ENCODE measurements around the gene FAM81A. TPM values are rescaled to one million over a fixed set of nuclear protein-coding genes. Genes with fewer than 3 reads are reported as not detected.
A peak's percentile ranks its signal among the peaks of the same experiment; 100 is the strongest.

FAM81A gene
- total and polyA plus RNA-seq, 9 of the 15 experiments (the other 6 are each of a cell fraction or from before 2014, with no cell fraction given): not detected

- 0 out of 2 replicates have a peak, but pooled peaks cover 4% of the 10 kb centered on the region for H4K20me1 ChIP-seq (replicated peaks; ENCODE audit: control insufficient read depth, insufficient read depth, low read length)
- POLR2A ChIA-PET: interaction anchor here (0.6 kb wide), 1 partner anchor 428 kb away, joined by 3 read pairs; no protein-coding TSS in a partner anchor
- no TSS peak for BruUV-seq (replicated peaks)
- ATAC-seq (no peak), DNase-seq (ENCODE audit: extremely low read depth in 1 of 4, low spot score in 3 of 4) (no peak), FAIRE-seq (no peak)
- H3K9me1 ChIP-seq (ENCODE audit: control insufficient read depth, insufficient read depth, low read length): no peaks in the 10 kb centered on the region
- H3K79me2 ChIP-seq (ENCODE audit: control insufficient read depth, insufficient read depth, low read length): no peaks in the 10 kb centered on the region
- no peak overlapping the region for H3K27ac ChIP-seq (ENCODE audit: extremely low read depth, low read depth, low read length)
- in situ Hi-C loops (cut with MboI) (no loop called here), intact Hi-C loops (cut with micrococcal nuclease) (loop anchor here (5.0 to 10.0 kb wide), 2 partner anchors 644 to 796 kb away; no protein-coding TSS in a partner anchor)
- no peak overlapping the region for H2AFZ ChIP-seq (ENCODE audit: low read depth, low read length)
- WGBS (ENCODE audit: insufficient coverage, low coverage, missing lambda C conversion rate): 3% methylated on average over 8 of the region's 9 CpGs
- peaks cover 5 to 12% of the 10 kb centered on the region in 2 experiments; a peak in 4 of 5 replicates for H3K27me3 ChIP-seq (ENCODE audit: control insufficient read depth in 2 of 2, insufficient read depth in 2 of 2, low read length in 2 of 2)
- CTCF ChIA-PET (ENCODE audit: low intra/inter-chr PET ratio): no interaction called here
- H3K4me2 ChIP-seq (ENCODE audit: insufficient read depth, low read length): no peak overlapping the region
- no peaks in the 10 kb centered on the region for H3K36me3 ChIP-seq (ENCODE audit: control insufficient read depth, insufficient read depth, low read length)
- no peak overlapping the region for H3K4me3 ChIP-seq
- TF ChIP-seq ZKSCAN8 (CRISPR knock-in tag; IDR thresholded peaks at IDR 0.05): no peak
- no peaks in the 10 kb centered on the region for H3K9me3 ChIP-seq (replicated peaks; ENCODE audit: control insufficient read depth, insufficient read depth, low read depth, low read length)
- H3K4me1 ChIP-seq (replicated peaks in 1 of 2; ENCODE audit: control insufficient read depth in 2 of 2, insufficient read depth in 2 of 2, low read length in 2 of 2): peaks cover 0 to 6% of the 10 kb centered on the region in 2 experiments; a peak in 3 of 5 replicates
- no peak overlapping the region for H3K9ac ChIP-seq (ENCODE audit: insufficient read depth in 1 of 2, low read depth in 2 of 2, low read length in 2 of 2)
Measured at GRCh38 chr15:59531066-59531675, 93.2 kb downstream of the FAM81A start.

DNA sequence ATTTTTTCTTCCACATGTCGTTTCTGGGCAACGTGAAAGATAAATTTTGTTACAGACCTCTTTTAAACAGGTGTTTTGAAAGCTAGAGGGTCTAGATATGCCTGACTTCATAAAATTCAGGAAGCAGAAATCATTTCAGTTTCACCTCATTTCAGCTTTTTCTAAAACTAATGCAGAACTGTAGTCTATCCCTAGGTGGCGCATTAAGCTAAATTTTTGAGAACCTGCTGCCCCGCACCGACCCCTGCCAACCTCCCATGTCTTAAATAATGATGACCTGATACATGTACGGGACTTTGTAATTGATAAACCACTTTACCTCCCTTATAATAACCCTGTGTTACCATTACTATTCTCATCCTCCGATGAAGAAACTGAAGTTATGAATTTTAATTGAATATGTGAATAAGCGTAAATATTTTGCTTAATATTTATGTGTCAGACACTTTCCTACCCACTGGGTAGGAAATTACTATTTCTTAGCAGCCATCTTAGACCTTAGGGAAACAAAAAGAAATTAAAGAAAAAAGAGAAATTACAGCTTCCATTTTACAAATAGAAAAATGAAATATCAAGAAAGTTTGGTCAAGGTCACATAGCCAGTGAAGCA, 94.9 kb downstream of the FAM81A start:
- Histone ChIP-seq H3K9me3 (replicated peaks; ENCODE audit: control insufficient read depth, insufficient read depth, low read depth, low read length) (no peaks in the 10 kb centered on the region), H3K27ac (ENCODE audit: extremely low read depth, low read depth, low read length) (no peak overlapping the region), H3K9me1 (ENCODE audit: control insufficient read depth, insufficient read depth, low read length) (no peaks in the 10 kb centered on the region), H3K9ac (ENCODE audit: insufficient read depth in 1 of 2, low read depth in 2 of 2, low read length in 2 of 2) (no peak overlapping the region), H4K20me1 (replicated peaks; ENCODE audit: control insufficient read depth, insufficient read depth, low read length) (0 out of 2 replicates have a peak, but pooled peaks cover 4% of the 10 kb centered on the region), H3K4me2 (ENCODE audit: insufficient read depth, low read length) (no peak overlapping the region), H3K36me3 (ENCODE audit: control insufficient read depth, insufficient read depth, low read length) (no peaks in the 10 kb centered on the region), H3K4me1 (replicated peaks in 1 of 2; ENCODE audit: control insufficient read depth in 2 of 2, insufficient read depth in 2 of 2, low read length in 2 of 2) (peaks cover 0 to 6% of the 10 kb centered on the region in 2 experiments; a peak in 3 of 5 replicates), H3K79me2 (ENCODE audit: control insufficient read depth, insufficient read depth, low read length) (no peaks in the 10 kb centered on the region), H3K27me3 (ENCODE audit: control insufficient read depth in 2 of 2, insufficient read depth in 2 of 2, low read length in 2 of 2) (peaks cover 5 to 16% of the 10 kb centered on the region in 2 experiments; a peak in 4 of 5 replicates), H3K4me3 (no peak overlapping the region), H2AFZ (ENCODE audit: low read depth, low read length) (no peak overlapping the region)
- in situ Hi-C loops (cut with MboI) (no loop called here), intact Hi-C loops (cut with micrococcal nuclease) (loop anchor here (2.0 to 10.0 kb wide), 5 partner anchors 30 to 794 kb away; no protein-coding TSS in a partner anchor)
- CTCF ChIA-PET (ENCODE audit: low intra/inter-chr PET ratio): interaction anchor here (0.6 to 1.5 kb wide), 3 partner anchors 30 to 89 kb away, joined by 3 to 11 read pairs (median 4); no protein-coding TSS in a partner anchor
- DNase-seq (ENCODE audit: extremely low read depth in 1 of 4, low spot score in 3 of 4): peak; percentile 19 to 52 (median 46)
- peak; percentile 72 for ATAC-seq
- 14% methylated on average over 8 of the region's 8 CpGs for WGBS (ENCODE audit: insufficient coverage, low coverage, missing lambda C conversion rate)
- BruUV-seq (replicated peaks): no TSS peak
- POLR2A ChIA-PET: interaction anchor here (0.5 to 0.7 kb wide), 5 partner anchors 41 to 533 kb away, joined by 3 to 5 read pairs (median 4); no protein-coding TSS in a partner anchor
- FAIRE-seq: peak; percentile 81
- peak; percentile 7 for TF ChIP-seq MEIS2 (IDR thresholded peaks at IDR 0.05; ENCODE audit: partially characterized antibody)
- no peak for TF ChIP-seq RERE (CRISPR knock-in tag; IDR thresholded peaks at IDR 0.05; ENCODE audit: borderline replicate concordance)
- TF ChIP-seq KLF13 (tag; IDR thresholded peaks at IDR 0.05; ENCODE audit: borderline replicate concordance, low read depth): no peak
- peak; percentile 41; the same call in 1 of the 2 replicates for TF ChIP-seq CC2D1A (IDR thresholded peaks at IDR 0.05)
- TF ChIP-seq SMC3 (conservative IDR thresholded peaks at IDR 0.05; ENCODE audit: insufficient read depth, low read depth, low read length): peak; percentile 56; the same call in 1 of the 2 replicates
- TF ChIP-seq HMG20A (CRISPR knock-in tag; conservative IDR thresholded peaks at IDR 0.05): 0 out of 2 replicates have a peak, but pooled peaks have one; percentile 29

Measured in K562 (cell line).